ENCODE measurements around the gene NACAD.
"Not testable (repeated sequence)": the region's sequence is repeated elsewhere in the genome, so short reads cannot be mapped to it uniquely, and the experiment has no call there.

NACAD gene

DNA sequence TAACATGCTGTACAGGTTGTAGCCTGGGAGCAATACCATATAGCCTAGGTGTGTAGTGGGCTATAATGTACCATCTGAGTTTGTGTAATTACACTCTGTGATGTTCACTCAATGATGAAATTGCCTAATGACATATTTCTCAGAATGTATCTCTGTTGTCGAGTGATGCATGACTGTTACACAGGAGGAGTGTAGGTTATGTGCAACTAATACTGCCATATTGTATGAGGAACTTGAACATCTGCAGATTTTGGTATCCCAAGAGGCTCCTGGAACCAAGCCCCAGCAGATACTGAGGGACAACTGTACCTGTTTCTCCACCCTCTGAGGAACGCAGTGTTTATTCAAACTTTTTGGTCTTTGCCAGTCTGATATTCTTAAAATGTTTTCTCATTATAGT, 38.6 kb downstream of the NACAD start:
- no peak for DNase-seq

- no peak for DNase-seq
Observed at GRCh38 chr7:45048748-45049147, 40.0 kb downstream of the NACAD start.

- DNase-seq, result no peak
Observed at GRCh38 chr7:45044338-45044737, 44.4 kb downstream of the NACAD start.

GRCh38 chr7:45039106-45039505, 49.7 kb downstream of the NACAD start:
- no peak for DNase-seq

DNA sequence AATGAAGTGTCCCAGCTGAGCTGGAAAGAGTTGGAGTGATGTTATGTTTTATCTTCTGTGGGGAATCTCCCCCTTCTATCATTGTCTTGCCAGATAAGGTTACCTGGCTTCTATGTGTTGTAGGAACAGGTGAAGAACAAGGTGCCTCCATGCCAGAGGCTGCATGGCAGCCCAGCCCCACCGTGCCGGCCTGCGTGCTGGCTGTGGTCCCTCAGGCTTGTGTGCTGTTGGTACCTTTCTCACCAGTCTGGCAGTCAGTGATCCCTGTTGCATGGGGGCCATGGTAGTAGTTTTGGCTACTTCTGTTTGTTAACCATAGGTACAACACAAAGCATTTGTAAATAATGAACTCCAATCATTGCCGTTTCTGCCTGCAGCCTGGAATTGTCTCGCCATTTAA, 50.9 kb downstream of the NACAD start:
- no peak for DNase-seq

DNA sequence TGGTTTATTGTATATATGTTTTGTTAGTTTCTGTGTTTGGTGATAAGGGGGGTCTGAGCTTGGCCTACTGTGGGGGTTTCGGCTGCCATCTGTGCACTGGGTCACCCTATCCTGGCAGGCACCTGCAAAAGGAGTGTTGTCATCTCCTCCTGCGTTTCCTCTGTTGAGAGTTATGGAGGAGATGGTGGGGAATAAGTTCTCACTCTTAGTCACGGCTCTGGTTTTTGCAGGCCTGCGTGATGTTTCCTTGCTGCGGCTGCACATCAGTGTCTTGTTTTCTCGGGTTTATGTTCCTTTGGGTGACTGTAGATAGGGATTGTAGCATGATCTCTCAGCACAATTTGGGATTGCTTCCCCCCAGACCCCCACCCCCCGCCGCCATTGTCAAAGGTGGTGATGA, 52.0 kb downstream of the NACAD start:
- DNase-seq, result no peak

GRCh38 chr7:45036317-45036716, 52.5 kb downstream of the NACAD start:
- no peak for DNase-seq

DNA sequence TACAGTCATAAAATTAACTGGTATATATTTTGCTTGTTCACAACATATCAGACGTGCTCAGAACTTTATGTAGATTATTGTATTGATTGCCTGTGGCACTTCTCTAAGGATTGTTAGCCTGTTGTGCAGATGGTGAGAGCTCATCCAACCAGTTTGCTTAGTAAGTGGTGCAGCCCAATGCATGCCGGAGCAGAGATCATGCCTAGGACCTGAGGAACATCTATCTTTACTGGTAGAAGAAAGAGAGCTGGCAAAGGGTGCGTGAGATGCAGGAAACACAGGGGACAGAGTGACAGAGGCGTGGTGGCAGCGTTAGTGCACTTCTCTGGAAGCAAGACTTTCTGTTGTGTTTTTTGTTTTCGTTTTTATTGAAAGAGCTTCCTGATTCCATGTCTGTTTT, 52.9 kb downstream of the NACAD start:
- DNase-seq, result no peak

- DNase-seq, result no peak
Observed at GRCh38 chr7:45035371-45035770, 53.4 kb downstream of the NACAD start.

GRCh38 chr7:45034710-45035109, 54.1 kb downstream of the NACAD start:
- DNase-seq, result not testable (repeated sequence)

DNA sequence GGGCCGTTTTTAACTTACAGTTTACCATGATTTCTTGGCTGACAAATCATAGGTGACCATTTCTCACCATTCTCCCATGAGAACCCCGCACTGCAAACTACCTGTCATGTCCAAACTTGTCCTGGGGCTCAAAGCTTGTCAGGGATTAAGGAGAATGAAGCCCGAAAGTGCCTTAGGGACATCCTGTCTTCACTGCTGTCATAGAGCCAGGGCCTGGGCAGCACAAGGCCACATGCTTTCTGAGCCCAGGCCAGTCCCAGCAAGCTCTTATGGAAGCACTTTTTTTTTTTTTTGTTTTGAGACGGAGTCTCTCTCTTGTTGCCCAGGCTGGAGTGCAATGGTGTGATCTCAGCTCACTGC, 54.9 kb downstream of the NACAD start:
- DNase-seq, result no peak

GRCh38 chr7:45033261-45033930, 55.4 kb downstream of the NACAD start:
- no peak for DNase-seq

DNA sequence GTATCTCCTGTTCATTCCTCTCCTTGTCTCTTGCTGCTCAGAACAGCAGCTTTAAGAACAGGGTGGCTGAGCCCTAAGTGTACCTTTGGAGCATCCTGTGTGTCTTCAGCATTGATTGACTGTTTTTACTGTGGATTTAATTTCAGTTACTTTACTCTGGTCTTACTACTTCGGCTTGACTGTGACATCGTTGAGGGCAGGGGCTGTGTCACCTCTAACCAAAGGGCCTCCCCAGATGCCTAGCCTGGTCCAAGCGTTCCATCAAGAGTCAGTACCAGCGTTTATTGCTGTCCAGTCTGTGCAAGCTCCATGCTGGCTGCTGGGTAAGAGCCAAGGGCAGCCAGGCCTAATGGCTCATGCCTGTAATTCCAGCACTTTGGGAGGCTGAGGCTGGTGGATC, 56.3 kb downstream of the NACAD start:
- DNase-seq, result no peak

DNA sequence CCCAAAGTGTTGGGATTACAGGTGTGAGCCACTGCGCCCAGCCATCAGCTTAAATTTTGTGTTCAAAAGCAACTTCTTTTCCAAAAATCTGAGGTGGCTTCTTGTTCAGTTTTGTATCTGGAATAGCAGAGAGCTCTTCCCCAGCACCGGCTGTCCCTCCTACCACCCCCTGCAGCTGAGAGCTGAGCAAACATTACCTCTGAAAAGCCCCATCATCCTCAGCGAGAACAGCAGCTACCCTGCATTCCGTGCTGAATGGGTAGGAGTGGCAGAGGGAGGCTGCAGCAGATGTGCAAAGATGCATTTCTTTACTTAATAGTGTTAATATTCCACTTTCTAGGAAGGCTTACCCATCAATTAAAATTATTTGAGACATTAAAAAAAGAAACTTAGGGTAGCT, 56.9 kb downstream of the NACAD start:
- no peak for DNase-seq

Measured in NCI-H1048 (cell line).